OCI-LY1 (cell line): ENCODE data around the gene KRT12.
"Not testable (repeated sequence)": the region's sequence is repeated elsewhere in the genome, so short reads cannot be mapped to it uniquely, and the experiment has no call there.

Source experiments
- H2AFZ ChIP-seq: fragments of 200-600 bp; sonication (generic), shearing (Covaris generic); 2 replicates; pipeline ENCODE4 v1.6.0; 2014; ENCODE audit warnings: antibody characterized with exemption, mild to moderate bottlenecking, low read length
- H3F3A ChIP-seq: fragments of 200-600 bp; sonication (generic), shearing (Covaris generic); 2 replicates; pipeline ENCODE4 v1.6.0; 2014; ENCODE audit warnings: mild to moderate bottlenecking, antibody characterized with exemption, low read length, moderate library complexity; ENCODE audit not compliant: insufficient read depth
- H3K27ac ChIP-seq: fragments of 200-600 bp; sonication (generic); 2 replicates; pipeline ENCODE4 v1.5.1; 2014; ENCODE audit warnings: low read length, mixed run types, mild to moderate bottlenecking, low read depth; ENCODE audit not compliant: poor library complexity, severe bottlenecking
- H3K27me3 ChIP-seq: fragments of 200-600 bp; sonication (generic); 2 replicates; pipeline ENCODE4 v1.6.0; 2014; ENCODE audit warnings: antibody characterized with exemption, mild to moderate bottlenecking, low read length, moderate library complexity; ENCODE audit not compliant: insufficient read depth
- H3K36me3 ChIP-seq: fragments of 200-600 bp; sonication (generic); 2 replicates; pipeline ENCODE4 v1.6.1; 2014; ENCODE audit warnings: mild to moderate bottlenecking, antibody characterized with exemption, low read length, moderate library complexity, mixed read lengths; ENCODE audit not compliant: insufficient read depth
- H3K4me1 ChIP-seq: fragments of 200-600 bp; sonication (generic); 2 replicates; pipeline ENCODE4 v1.5.1; 2014; ENCODE audit warnings: mild to moderate bottlenecking, low read length, moderate library complexity; ENCODE audit not compliant: insufficient read depth, severe bottlenecking
- H3K4me2 ChIP-seq: fragments of 200-600 bp; sonication (generic), shearing (Covaris generic); 2 replicates; pipeline ENCODE4 v1.6.1; 2014; ENCODE audit warnings: low read length
- H3K4me3 ChIP-seq: fragments of 200-600 bp; sonication (generic); 2 replicates; pipeline ENCODE4 v1.5.1; 2014; ENCODE audit warnings: low read length, low read depth, mild to moderate bottlenecking, mixed read lengths; ENCODE audit not compliant: poor library complexity, severe bottlenecking
- H3K79me2 ChIP-seq: fragments of 200-600 bp; shearing (Covaris generic); 2 replicates; pipeline ENCODE4 v1.6.1; 2016; ENCODE audit warnings: mixed run types, low read length, mixed read lengths; ENCODE audit not compliant: insufficient read depth
- H3K9ac ChIP-seq: fragments of 200-600 bp; sonication (generic), shearing (Covaris generic); 2 replicates; pipeline ENCODE4 v1.6.1; 2014; ENCODE audit warnings: mild to moderate bottlenecking, low read length, mixed read lengths
- H3K9me2 ChIP-seq: fragments of 200-600 bp; sonication (generic), shearing (Covaris generic); 2 replicates; pipeline ENCODE4 v1.6.1; 2014; ENCODE audit warnings: low read depth, mild to moderate bottlenecking, low read length, mixed read lengths
- H3K9me3 ChIP-seq: fragments of 200-600 bp; shearing (Covaris generic); 2 replicates; pipeline ENCODE4 v1.6.1; 2014; ENCODE audit warnings: low read length, mixed read lengths
- H4K20me1 ChIP-seq: fragments of 200-600 bp; sonication (generic), shearing (Covaris generic); 2 replicates; pipeline ENCODE4 v1.6.0; 2016; ENCODE audit warnings: mild to moderate bottlenecking, low read length; ENCODE audit not compliant: insufficient read depth
- CTCF ChIP-seq: fragments of 200-600 bp; sonication (generic), shearing (Covaris generic); IDR thresholded peaks from 2 replicates; pipeline ENCODE4 v1.5.1; 2017; ENCODE audit warnings: mild to moderate bottlenecking, antibody characterized with exemption, low read length, moderate library complexity, mixed read lengths
- EZH2 ChIP-seq: fragments of 200-600 bp; sonication (generic), shearing (Covaris generic); IDR thresholded peaks from 2 replicates; pipeline ENCODE4 v1.8.0; 2017; ENCODE audit warnings: borderline replicate concordance, mixed run types, mild to moderate bottlenecking, antibody characterized with exemption, low read length, moderate library complexity, mixed read lengths

KRT12 gene

DNA sequence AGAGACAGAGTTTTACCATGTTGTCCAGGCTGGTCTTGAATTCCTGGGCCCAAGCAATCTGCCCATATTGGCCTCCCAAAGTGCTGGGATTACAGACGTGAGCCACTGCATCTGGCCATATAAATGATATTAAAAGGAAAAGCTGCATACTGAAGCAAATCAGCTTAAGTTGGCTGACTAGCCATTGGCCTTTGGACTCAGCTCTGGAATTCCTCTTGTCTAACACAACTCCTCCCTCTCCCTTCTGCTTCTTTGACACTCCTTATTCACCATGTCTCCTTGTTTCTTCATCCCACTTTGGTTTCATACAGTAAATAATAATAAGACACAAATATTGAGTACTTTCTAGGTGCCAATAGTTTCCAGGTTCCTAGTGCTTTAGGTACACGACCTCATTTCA, 7.5 kb downstream of the KRT12 start:
- Histone ChIP-seq H3K36me3 (no peaks in the 10 kb centered on the region), H4K20me1 (no peaks in the 10 kb centered on the region), H3K9me2 (no peaks in the 10 kb centered on the region), H2AFZ (no peak overlapping the region), H3F3A (no peaks in the 10 kb centered on the region), H3K79me2 (no peaks in the 10 kb centered on the region), H3K4me1 (no peaks in the 10 kb centered on the region), H3K4me2 (no peak overlapping the region), H3K27me3 (no peaks in the 10 kb centered on the region), H3K9me3 (no peaks in the 10 kb centered on the region), H3K9ac (no peak overlapping the region), H3K4me3 (no peak overlapping the region), H3K27ac (no peak overlapping the region)
- TF ChIP-seq EZH2 (no peak), CTCF (no peak)

DNA sequence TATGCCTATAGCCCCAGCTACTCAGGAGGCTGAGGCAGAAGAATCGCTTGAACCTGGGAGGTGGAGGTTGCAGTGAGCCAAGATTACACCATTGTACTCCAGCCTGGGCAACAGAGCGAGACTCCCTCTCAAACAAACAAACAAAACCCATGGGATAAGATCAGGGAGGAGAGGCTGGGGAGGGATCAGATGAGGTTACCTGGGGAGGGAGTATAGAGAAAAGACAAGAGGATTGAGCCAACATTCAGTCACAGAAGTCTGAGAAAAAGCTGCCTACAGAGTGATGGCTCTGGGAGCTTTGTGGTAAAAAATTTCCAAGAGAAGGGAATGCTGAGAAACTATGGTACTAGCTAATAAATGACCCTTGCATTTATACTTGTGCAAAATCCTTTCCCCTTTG, 8.4 kb downstream of the KRT12 start:
- H3K4me1 ChIP-seq, H3K9ac ChIP-seq, H3K79me2 ChIP-seq, H3K9me2 ChIP-seq, H3F3A ChIP-seq, H3K27me3 ChIP-seq, H3K4me3 ChIP-seq, H3K4me2 ChIP-seq, H3K27ac ChIP-seq, H3K9me3 ChIP-seq, H3K36me3 ChIP-seq, H4K20me1 ChIP-seq, H2AFZ ChIP-seq: not testable (repeated sequence)

DNA sequence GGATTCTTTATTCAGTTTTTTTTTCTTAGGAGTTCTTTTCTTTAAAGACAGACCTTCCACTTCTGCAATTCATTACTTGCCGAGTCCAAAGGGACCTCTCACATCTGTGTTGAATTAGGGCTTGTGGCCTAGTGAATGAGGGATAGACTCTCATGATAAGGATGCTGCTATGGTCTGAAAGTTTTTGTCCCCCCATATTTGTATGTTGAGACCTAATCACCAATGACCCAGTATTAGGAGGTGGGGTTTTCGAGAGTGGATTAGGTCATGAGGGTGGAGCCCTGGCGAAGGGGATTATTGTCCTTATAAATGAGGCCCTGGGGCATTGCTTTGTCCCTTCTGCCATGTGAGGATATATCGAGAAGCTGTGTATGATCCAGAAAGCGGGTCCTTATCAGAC, 9.5 kb downstream of the KRT12 start:
- H3K79me2 ChIP-seq, result no peaks in the 10 kb centered on the region
- no peaks in the 10 kb centered on the region for H3F3A ChIP-seq
- no peaks in the 10 kb centered on the region for H3K36me3 ChIP-seq
- H3K4me3 ChIP-seq, result no peak overlapping the region
- no peak overlapping the region for H3K9ac ChIP-seq
- no peak overlapping the region for H2AFZ ChIP-seq
- no peaks in the 10 kb centered on the region for H3K9me3 ChIP-seq
- H3K27ac ChIP-seq, result no peak overlapping the region
- H4K20me1 ChIP-seq, result no peaks in the 10 kb centered on the region
- TF ChIP-seq CTCF (no peak), EZH2 (no peak)
- no peaks in the 10 kb centered on the region for H3K27me3 ChIP-seq
- H3K4me1 ChIP-seq, result no peaks in the 10 kb centered on the region
- no peak overlapping the region for H3K4me2 ChIP-seq
- H3K9me2 ChIP-seq, result no peaks in the 10 kb centered on the region

GRCh38 chr17:40854175-40854814, 12.7 kb downstream of the KRT12 start:
- Histone ChIP-seq H4K20me1 (no peaks in the 10 kb centered on the region), H3K4me2 (no peak overlapping the region), H3K27ac (no peak overlapping the region), H3K36me3 (no peaks in the 10 kb centered on the region), H3K4me1 (no peaks in the 10 kb centered on the region), H3K9ac (no peak overlapping the region), H3K4me3 (no peak overlapping the region), H3K79me2 (no peaks in the 10 kb centered on the region), H3K9me2 (no peaks in the 10 kb centered on the region), H3K9me3 (no peaks in the 10 kb centered on the region), H3K27me3 (no peaks in the 10 kb centered on the region; the same call in 1 of the 2 replicates), H2AFZ (no peak overlapping the region), H3F3A (no peaks in the 10 kb centered on the region)
- TF ChIP-seq CTCF (no peak), EZH2 (no peak)
